Measurements from ENCODE around the gene FOLH1. TPM values are rescaled to one million over a fixed set of nuclear protein-coding genes. Genes with fewer than 3 reads are reported as not detected.
"Not testable (repeated sequence)": the region's sequence is repeated elsewhere in the genome, so short reads cannot be mapped to it uniquely, and the experiment has no call there.

Gene FOLH1
- total RNA-seq = 10 to 100 TPM in 1 of 4 donors, 1 to 10 TPM in 2, under 1 TPM in 1; 0.94 to 11.8 (median 3.2) TPM

DNA sequence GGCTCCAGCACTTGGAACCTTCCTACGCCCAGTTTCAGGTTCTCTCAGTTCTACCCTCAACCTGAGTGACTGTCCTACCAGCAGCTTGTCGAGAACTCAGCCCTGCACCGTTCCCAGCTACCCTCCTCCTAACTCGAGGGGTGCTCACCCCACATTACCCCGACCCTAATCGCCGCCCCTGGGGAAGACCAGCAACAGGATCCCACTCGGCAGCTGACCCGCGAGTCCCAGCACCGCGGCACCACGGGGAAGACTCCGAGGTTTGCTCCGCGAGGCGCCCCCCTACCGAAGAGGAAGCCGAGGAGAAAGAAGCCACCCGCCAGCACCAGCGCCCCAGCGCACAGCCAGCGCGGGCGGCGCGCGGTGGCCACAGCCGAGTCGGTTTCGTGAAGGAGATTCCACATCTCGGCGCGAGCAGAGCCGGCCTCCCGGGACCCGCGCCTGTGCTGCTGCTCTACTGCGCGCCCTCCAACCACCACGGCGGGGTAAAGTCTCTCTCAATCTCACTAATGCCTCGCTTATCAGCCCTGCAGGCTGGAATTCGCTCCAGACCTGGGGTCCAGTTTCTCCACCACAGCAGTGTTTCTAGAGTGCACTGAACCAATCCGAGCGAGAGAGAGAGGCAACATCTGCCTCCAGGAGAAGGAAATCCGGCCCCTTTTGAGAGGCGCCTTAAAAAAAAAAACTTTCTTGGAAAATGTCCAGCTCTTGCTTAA is at the start of gene FOLH1:
TSS of gene FOLH1 (minus strand) at position 597 of the 716 bp plus-strand sequence. CDS start at position 404, 193 bp downstream.
- ATAC-seq (ENCODE audit: low FRiP score) (peak; percentile 88), DNase-seq (ENCODE audit: low spot score) (no peak)
- no peak for TF ChIP-seq CTCF (IDR thresholded peaks at IDR 0.05)

- DNase-seq (ENCODE audit: low spot score) = not testable (repeated sequence)
These were observed 46.7 kb upstream of the FOLH1 start for GRCh38 chr11:49255148-49255547.

DNA sequence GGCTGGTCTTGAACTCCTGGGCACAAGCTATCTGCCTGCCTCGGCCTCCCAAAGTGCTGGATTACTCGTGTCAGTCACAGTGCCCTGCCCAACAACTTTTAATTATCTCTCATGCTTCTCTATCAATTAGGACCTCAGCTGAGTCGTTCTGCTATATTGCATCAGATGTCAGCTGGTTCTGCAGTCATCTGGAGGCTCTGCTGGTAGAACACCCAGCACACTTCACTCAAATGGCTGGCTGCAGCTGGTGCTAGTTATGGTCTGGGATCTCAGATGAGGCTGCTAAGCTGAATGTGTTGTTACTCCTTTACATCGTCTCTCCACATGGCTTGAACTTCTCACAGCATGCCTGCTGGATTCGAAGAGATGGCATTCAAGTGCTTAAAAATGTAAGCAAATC is 42.8 kb upstream of the FOLH1 start:
- not testable (repeated sequence) for DNase-seq (ENCODE audit: low spot score); ATAC-seq (ENCODE audit: low FRiP score)

More at GRCh38 chr11:49255148-49255547, 46.7 kb upstream of the FOLH1 start:
- peak; percentile 23 for ATAC-seq (ENCODE audit: low FRiP score)

- DNase-seq (ENCODE audit: low spot score); ATAC-seq (ENCODE audit: low FRiP score): not testable (repeated sequence)
These were observed 42.2 kb upstream of the FOLH1 start for GRCh38 chr11:49250398-49251115.

GRCh38 chr11:49249363-49249762 is 41.0 kb upstream of the FOLH1 start:
- not testable (repeated sequence) for ATAC-seq (ENCODE audit: low FRiP score); DNase-seq (ENCODE audit: low spot score)

GRCh38 chr11:49233685-49234084 is 25.3 kb upstream of the FOLH1 start:
- ATAC-seq (ENCODE audit: low FRiP score); DNase-seq (ENCODE audit: low spot score): not testable (repeated sequence)

GRCh38 chr11:49233019-49233418 is 24.6 kb upstream of the FOLH1 start:
- DNase-seq (ENCODE audit: low spot score) = not testable (repeated sequence)

GRCh38 chr11:49231725-49232124 is 23.3 kb upstream of the FOLH1 start:
- not testable (repeated sequence) for ATAC-seq (ENCODE audit: low FRiP score); DNase-seq (ENCODE audit: low spot score)

More at GRCh38 chr11:49233019-49233418, 24.6 kb upstream of the FOLH1 start:
- not testable (repeated sequence) for ATAC-seq (ENCODE audit: low FRiP score)

DNA sequence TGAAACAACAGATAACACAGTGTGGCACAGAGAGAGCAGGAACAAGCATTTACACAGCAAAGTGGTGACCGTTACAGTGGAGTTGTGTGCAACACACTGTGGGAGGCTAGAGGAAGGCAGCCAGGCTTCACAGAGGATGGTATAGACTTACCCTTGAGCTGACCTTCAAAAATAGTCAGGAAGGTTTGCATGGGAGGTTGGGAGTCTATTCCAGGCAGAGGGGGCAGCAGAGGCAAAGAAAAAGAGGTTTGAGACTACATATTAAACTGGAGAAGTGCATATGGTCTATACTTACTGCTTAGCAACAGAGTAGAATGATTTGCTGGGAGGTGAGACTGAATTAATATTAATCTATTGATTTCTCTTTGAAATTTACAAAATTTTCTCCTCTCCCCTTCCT is 22.1 kb upstream of the FOLH1 start:
- ATAC-seq (ENCODE audit: low FRiP score); DNase-seq (ENCODE audit: low spot score): not testable (repeated sequence)

DNA sequence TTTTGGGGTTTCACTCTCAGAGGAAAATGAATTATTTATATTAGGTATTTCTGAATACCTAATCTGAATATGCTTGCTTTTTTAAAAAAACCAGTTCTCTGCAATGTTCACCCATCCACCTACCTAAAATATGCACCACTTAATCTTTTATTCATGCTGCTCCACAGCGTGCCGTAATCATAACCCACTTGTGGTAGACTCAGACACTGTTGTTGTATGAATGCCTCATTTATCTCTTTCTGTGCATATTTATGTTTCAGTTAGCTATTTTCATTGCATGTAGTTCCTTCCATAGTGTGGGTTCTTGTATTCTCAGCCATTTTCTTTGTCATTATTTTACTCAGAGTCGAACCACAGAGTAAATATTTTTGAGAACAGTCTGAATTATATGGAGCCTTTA is 21.6 kb upstream of the FOLH1 start:
- not testable (repeated sequence) for ATAC-seq (ENCODE audit: low FRiP score); DNase-seq (ENCODE audit: low spot score)

- not testable (repeated sequence) for ATAC-seq (ENCODE audit: low FRiP score)
These were observed 20.7 kb upstream of the FOLH1 start for GRCh38 chr11:49229136-49229535.

GRCh38 chr11:49225255-49225785 is 16.9 kb upstream of the FOLH1 start:
- DNase-seq (ENCODE audit: low spot score); ATAC-seq (ENCODE audit: low FRiP score): not testable (repeated sequence)

More at GRCh38 chr11:49229136-49229535, 20.7 kb upstream of the FOLH1 start:
- not testable (repeated sequence) for DNase-seq (ENCODE audit: low spot score)

DNA sequence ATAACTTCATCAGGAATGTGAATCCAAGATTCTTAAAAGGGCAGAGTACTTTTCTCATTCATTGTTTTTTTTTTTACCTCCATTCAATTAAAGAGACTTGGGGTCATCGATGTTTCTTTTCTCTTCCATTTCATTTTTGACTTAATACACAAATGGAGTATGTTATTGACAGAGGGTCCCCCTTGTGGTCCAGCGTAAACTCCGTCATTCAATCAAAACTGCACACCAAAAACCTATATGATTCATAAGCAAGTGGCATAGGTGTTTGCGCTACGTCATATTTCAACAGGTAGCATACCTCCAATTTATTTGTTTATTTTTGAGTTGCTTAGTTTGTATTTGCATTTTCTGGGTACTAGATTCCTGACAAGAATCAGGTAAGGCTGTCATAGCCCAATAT is 12.7 kb upstream of the FOLH1 start:
- TF ChIP-seq CTCF (IDR thresholded peaks at IDR 0.05) = no peak
- ATAC-seq (ENCODE audit: low FRiP score) (no peak), DNase-seq (ENCODE audit: low spot score) (no peak)

Data from omental fat pad (tissue), 4 donors.